Omental fat pad (tissue), 4 donors: ENCODE data around the gene SDK1. TPM values are rescaled to one million over a fixed set of nuclear protein-coding genes. Genes with fewer than 3 reads are reported as not detected.

Experiments used
- ATAC-seq: fragments of 150-250 bp; one replicate; pipeline ENCODE4 v1.9.1; 2016; ENCODE audit warnings: mild to moderate bottlenecking, moderate library complexity; ENCODE audit not compliant: low FRiP score
- DNase-seq: peaks from one replicate; pipeline ENCODE4 v3.0.0-alpha.2; 2019; ENCODE audit warnings: low spot score
- total RNA-seq, 4 donors: library from RNA; depleted of rRNA; stranded (reverse); fragments of >200 nt; gene quantifications; one replicate each; pipeline ENCODE4 v1.1.0, GENCODE V29; 2016
- TF ChIP-seq, protein P1 (sequence below), 3 donors: fragments of 450-650 bp; IDR thresholded peaks; one replicate each; pipeline ENCODE4 v1.5.1; 2016 to 2017; ENCODE audit warnings: antibody characterized with exemption in 3 of 3, mild to moderate bottlenecking in 3 of 3, moderate library complexity in 2 of 3

The SDK1 gene
- total RNA-seq, 4 donors from 2014 or later, result 2.5 to 14.7 (median 5.4) TPM

DNA sequence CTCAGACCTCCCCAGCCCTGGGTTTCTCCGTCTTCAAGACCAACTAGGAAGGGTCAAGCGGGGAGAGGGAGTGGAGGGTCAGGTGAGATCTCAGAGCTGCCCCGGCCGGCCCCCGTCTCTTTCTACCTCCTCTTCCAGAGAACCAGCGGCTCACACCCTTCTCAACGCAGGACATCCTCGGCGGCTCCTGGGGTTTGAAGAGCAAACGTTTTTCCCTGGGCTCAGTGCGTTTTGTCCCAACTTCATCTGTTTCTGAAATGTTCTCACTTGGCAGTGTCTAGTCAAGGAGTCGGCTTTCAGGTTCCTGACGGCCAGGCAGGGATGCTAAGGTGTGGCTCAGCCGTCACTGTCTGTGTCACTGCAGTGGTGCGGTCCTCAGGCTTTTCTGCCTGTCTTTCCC lies 964.6 kb downstream of the SDK1 start:
- DNase-seq (no peak), ATAC-seq (no peak)
- TF ChIP-seq, protein P1, sequence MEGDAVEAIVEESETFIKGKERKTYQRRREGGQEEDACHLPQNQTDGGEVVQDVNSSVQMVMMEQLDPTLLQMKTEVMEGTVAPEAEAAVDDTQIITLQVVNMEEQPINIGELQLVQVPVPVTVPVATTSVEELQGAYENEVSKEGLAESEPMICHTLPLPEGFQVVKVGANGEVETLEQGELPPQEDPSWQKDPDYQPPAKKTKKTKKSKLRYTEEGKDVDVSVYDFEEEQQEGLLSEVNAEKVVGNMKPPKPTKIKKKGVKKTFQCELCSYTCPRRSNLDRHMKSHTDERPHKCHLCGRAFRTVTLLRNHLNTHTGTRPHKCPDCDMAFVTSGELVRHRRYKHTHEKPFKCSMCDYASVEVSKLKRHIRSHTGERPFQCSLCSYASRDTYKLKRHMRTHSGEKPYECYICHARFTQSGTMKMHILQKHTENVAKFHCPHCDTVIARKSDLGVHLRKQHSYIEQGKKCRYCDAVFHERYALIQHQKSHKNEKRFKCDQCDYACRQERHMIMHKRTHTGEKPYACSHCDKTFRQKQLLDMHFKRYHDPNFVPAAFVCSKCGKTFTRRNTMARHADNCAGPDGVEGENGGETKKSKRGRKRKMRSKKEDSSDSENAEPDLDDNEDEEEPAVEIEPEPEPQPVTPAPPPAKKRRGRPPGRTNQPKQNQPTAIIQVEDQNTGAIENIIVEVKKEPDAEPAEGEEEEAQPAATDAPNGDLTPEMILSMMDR (IDR thresholded peaks at IDR 0.05), result no peak

DNA sequence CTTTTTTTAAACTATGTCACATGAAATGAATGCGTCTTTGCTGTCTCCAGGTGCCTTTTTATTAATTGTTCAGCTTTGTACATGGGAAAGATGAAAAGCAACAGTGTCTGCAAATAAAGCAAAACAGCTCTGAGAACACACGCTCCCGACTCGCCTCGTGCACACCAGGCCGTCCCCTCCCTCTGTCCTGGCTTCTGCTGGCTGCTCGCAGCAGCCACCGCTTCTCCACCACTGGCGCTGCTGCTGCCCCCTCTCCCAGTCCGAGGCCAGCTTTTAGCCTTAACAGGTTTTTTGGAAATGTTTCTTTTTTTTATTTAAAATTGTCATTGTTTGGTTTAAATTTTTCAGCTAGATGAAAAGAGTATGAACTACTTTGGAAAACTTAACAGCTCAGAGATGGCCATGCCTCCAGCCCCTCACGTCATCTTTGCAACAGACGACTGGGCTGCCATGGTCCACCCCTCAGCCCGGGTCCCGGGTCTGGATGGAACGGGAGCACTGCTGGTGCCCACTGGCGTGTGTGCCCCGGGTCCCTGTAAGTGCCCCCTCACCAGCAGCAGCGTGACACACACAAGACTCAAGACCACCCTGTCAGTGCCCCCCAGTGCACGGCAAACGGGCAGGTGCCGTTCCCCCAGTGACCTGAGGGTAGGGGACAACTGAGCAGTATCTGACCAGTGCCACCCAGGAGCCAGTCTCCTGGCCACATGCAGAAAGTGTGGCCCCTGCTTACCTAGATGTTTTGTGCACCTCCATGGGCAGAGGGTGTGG lies 965.4 kb downstream of the SDK1 start:
- TF ChIP-seq, protein P1 (IDR thresholded peaks at IDR 0.05), result no peak
- DNase-seq (no peak), ATAC-seq (no peak)

DNA sequence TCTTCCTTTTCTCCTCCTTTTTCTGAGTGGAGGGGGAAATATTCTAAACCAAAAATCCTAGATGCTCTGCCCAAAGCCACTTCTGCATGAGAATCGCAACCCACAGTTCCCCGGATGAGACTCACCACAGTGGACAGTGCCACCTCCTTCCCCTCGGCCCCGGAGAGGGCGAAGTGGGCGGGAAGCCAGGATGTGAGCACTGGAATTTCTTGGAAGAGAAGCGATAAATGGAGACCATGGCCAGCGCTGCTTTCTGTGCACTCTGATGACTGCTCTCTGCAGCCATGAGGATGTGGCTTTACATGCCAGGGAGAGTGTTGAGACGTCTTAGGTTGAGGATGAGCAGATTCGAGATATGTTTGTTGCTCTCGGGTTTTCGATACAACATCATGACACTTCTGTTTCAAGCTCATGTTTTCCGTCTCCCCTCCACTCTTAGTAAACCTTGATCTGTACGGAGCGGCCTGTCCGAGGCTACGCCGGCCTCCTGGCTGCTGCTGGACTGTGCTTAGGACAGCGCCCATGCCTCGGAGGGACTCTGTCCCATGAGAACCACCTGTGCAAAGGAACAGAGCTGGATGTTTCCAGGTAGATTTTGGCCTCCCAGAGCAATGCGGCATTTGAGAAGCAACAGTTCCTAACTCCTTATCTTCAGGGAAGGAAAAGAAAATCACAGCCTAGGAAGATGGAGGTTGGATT lies 966.4 kb downstream of the SDK1 start:
- no peak for ATAC-seq
- TF ChIP-seq, protein P1 (IDR thresholded peaks at IDR 0.05), result no peak
- no peak for DNase-seq

DNA sequence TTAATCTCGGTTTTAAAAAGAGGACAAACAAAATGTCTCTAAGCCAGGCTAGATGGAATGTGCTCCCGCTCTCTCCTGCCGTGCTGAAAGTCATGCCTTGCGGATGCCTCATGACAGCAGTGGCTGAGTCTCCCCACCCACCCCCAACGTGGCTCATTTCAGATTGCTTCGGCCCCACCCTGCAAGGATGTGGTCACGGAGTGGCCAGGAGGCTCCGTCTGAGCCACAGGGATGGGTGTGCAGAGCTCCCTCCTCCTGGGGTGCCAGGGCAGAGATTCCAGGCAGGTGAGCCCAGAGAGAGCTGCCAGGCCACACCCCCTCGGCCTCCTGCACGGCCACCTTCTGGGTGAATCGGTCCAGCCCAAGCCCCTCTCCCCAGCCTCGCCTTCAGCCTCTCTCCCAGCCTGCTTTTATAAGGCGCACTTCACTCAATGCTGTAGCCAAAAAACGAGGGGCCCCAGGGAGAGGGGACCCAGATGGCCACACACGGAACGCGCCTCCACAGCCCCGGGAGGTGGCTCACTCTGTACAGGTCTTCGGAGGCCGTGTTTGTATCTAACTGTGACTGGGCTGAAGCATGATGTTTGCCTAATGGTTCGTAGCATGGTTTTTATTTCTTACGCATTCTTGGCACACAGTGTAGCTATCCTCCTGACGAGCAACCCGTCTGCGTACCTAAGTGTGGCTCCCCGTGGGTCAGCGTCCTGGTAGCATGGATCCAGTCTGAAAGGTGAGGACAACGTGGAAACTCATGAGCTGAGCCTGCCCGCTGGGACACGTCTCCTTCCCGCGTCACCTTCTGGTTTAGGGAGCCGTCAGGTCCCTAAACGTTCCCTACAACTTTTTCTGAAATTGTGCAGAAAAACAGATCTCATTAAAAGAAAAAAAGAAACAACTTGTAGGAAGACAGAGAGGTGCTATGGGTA lies 967.3 kb downstream of the SDK1 start:
- no peak for DNase-seq
- TF ChIP-seq, protein P1 (IDR thresholded peaks at IDR 0.05), result no peak
- ATAC-seq, result no peak

DNA sequence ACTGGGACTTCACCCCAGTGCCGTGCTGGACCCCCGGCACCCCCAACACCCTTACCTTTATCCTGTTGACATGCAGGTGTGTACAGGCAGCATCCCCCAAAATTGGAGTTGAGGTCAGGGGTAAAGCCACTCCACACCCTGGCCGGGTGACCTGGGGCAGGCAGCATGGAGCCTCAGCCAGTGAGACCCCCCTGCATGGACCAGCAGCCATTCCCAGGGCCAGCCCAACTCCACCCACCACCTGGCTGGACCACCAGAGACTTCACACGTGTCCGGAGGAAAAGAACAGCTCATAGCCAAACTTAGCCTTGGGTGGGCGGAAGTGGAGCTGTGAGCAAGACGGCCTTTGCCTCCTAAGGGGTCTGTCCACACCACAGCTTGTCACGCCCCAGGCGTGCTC lies 968.0 kb downstream of the SDK1 start:
- TF ChIP-seq, protein P1 (IDR thresholded peaks at IDR 0.05), result no peak
- DNase-seq, result no peak
- ATAC-seq, result no peak

DNA sequence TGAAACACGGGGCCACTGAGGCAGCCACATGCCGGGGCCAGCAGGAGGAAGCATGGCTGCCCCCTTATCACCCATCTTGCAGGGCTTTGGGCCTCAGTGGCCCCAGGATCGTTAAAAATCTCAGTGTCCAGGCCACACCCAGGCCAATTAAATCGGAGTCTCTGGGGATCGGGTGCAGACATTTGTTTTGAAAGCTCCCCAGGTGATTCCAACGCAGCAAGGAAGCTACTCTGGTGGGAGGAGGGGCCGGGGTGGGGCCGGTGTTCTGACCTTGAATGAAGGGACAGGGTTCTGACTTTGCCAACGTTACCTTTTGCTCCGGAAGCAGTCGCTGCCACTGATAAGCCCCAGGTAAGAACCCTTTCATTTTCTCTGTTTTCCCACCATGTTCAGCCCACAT lies 968.7 kb downstream of the SDK1 start:
- ATAC-seq, result no peak
- no peak for DNase-seq
- TF ChIP-seq, protein P1 (IDR thresholded peaks at IDR 0.05), result no peak
